OCI-LY7 (cell line): Measurements from ENCODE around the gene SGMS2. TPM values are rescaled to one million over a fixed set of nuclear protein-coding genes. Genes with fewer than 3 reads are reported as not detected.

Experiments
- BruUV-seq: library from RNA; stranded (reverse); fragments of 400-500 nt; replicated peaks from 2 replicates; lab custom pipeline; 2021; lab: Mats Ljungman, UMichigan
- CTCF ChIA-PET: fragments of 300-600 bp; sonication (Branson Sonifier 250); formaldehyde crosslinking; loops from one replicate; lab custom pipeline; 2022; ENCODE audit warnings: antibody characterized with exemption; ENCODE audit not compliant: unreplicated experiment; lab: Charles Lee
- POLR2A ChIA-PET: fragments of 300-600 bp; sonication (Branson Sonifier 250); formaldehyde crosslinking; loops from one replicate; lab custom pipeline; 2022; ENCODE audit warnings: antibody characterized with exemption; lab: Charles Lee
- DNase-seq: peaks from one replicate; pipeline ENCODE4 v3.0.0-alpha.2; 2015; ENCODE audit warnings: low spot score
- H2AFZ ChIP-seq: fragments of 200-600 bp; sonication (generic), shearing (Covaris generic); 2 replicates; pipeline ENCODE4 v1.6.1; 2014; ENCODE audit warnings: mild to moderate bottlenecking, antibody characterized with exemption, low read length, moderate library complexity
- H3K27ac ChIP-seq: fragments of 200-600 bp; sonication (generic); 2 replicates; pipeline ENCODE4 v1.5.1; 2014; ENCODE audit warnings: mixed run types, low read depth, mild to moderate bottlenecking, moderate library complexity, low read length, inconsistent platforms; ENCODE audit not compliant: poor library complexity, severe bottlenecking
- H3K36me3 ChIP-seq: fragments of 200-600 bp; sonication (generic); 2 replicates; pipeline ENCODE4 v1.6.1; 2014; ENCODE audit warnings: mild to moderate bottlenecking, antibody characterized with exemption, low read length, moderate library complexity, mixed read lengths; ENCODE audit not compliant: insufficient read depth
- H3K4me1 ChIP-seq: fragments of 200-600 bp; sonication (generic); 2 replicates; pipeline ENCODE4 v1.5.1; 2014; ENCODE audit warnings: mild to moderate bottlenecking, low read length; ENCODE audit not compliant: insufficient read depth, poor library complexity, severe bottlenecking
- H3K4me2 ChIP-seq: fragments of 200-600 bp; sonication (generic); 2 replicates; pipeline ENCODE4 v1.6.1; 2014; ENCODE audit warnings: mild to moderate bottlenecking, low read length
- H3K4me3 ChIP-seq: fragments of 200-600 bp; sonication (generic); 2 replicates; pipeline ENCODE4 v1.5.1; 2014; ENCODE audit warnings: mild to moderate bottlenecking, low read depth, low read length; ENCODE audit not compliant: poor library complexity, severe bottlenecking
- H3K79me2 ChIP-seq: fragments of 200-600 bp; sonication (generic); 2 replicates; pipeline ENCODE4 v1.6.1; 2016; ENCODE audit warnings: low read depth, mild to moderate bottlenecking, low read length, moderate library complexity, mixed read lengths; ENCODE audit not compliant: insufficient read depth
- H3K9me2 ChIP-seq: fragments of 200-600 bp; sonication (generic); 2 replicates; pipeline ENCODE4 v1.6.1; 2016; ENCODE audit warnings: mild to moderate bottlenecking, low read length, mixed read lengths; ENCODE audit not compliant: insufficient read depth
- H3K9me3 ChIP-seq: fragments of 200-600 bp; sonication (generic); 2 replicates; pipeline ENCODE4 v1.6.1; 2014; ENCODE audit warnings: mild to moderate bottlenecking, mixed run types, low read length, mixed read lengths
- H4K20me1 ChIP-seq: fragments of 200-600 bp; sonication (generic); 2 replicates; pipeline ENCODE4 v1.6.1; 2014; ENCODE audit warnings: mild to moderate bottlenecking, antibody characterized with exemption, low read length, moderate library complexity, mixed read lengths; ENCODE audit not compliant: insufficient read depth
- CTCF ChIP-seq: fragments of 200-600 bp; sonication (generic); conservative IDR thresholded peaks from 2 replicates; pipeline ENCODE4 v1.5.1; 2014; ENCODE audit warnings: mild to moderate bottlenecking, antibody characterized with exemption, low read length, moderate library complexity, mixed read lengths
- EZH2phosphoT487 ChIP-seq: fragments of 200-600 bp; sonication (generic); IDR thresholded peaks from 2 replicates; pipeline ENCODE4 v1.6.1; 2018; ENCODE audit warnings: low read depth, borderline replicate concordance, mild to moderate bottlenecking, mixed run types, antibody characterized with exemption, low read length, moderate library complexity, mixed read lengths
- intact Hi-C: fragments of 100-400 bp; cut with micrococcal nuclease; formaldehyde crosslinking; loops from one replicate; pipeline ENCODE4 v1.10.0; 2022; ENCODE audit not compliant: unreplicated experiment
- total RNA-seq, 2 experiments: library from RNA; depleted of rRNA in 1 of 2; stranded (reverse); fragments of >200 nt in 1 of 2; shearing (Covaris generic) in 1 of 2; gene quantifications; 2 replicates each; pipeline ENCODE4 v1.2.3, GENCODE V29; 2014 to 2022

SGMS2 gene
- total RNA-seq, 2 experiments from 2014 or later: not detected

GRCh38 chr4:107837317-107837716, 12.6 kb downstream of the SGMS2 start:
- Histone ChIP-seq H3K4me2 (no peak overlapping the region), H3K9me3 (no peaks in the 10 kb centered on the region), H4K20me1 (no peaks in the 10 kb centered on the region), H3K4me3 (no peak overlapping the region), H3K79me2 (no peaks in the 10 kb centered on the region), H3K36me3 (no peaks in the 10 kb centered on the region), H3K4me1 (no peaks in the 10 kb centered on the region), H3K9me2 (no peaks in the 10 kb centered on the region), H2AFZ (no peak overlapping the region), H3K27ac (no peak overlapping the region)
- POLR2A ChIA-PET: no interaction called here
- TF ChIP-seq EZH2phosphoT487: no peak
- no peak for TF ChIP-seq CTCF
- BruUV-seq: no TSS peak
- intact Hi-C loops: no loop called here
- no peak for DNase-seq
- CTCF ChIA-PET: no interaction called here

GRCh38 chr4:107837776-107838618, 13.3 kb downstream of the SGMS2 start:
- no peak for DNase-seq
- no peak for TF ChIP-seq EZH2phosphoT487
- Histone ChIP-seq H3K79me2 (no peaks in the 10 kb centered on the region), H2AFZ (no peak overlapping the region), H3K9me3 (no peaks in the 10 kb centered on the region), H3K9me2 (no peaks in the 10 kb centered on the region), H3K36me3 (no peaks in the 10 kb centered on the region), H4K20me1 (no peaks in the 10 kb centered on the region), H3K4me3 (no peak overlapping the region), H3K4me2 (no peak overlapping the region), H3K27ac (no peak overlapping the region), H3K4me1 (no peaks in the 10 kb centered on the region)
- CTCF ChIA-PET: no interaction called here
- POLR2A ChIA-PET: no interaction called here
- no TSS peak for BruUV-seq
- intact Hi-C loops: no loop called here

GRCh38 chr4:107838861-107839565, 14.3 kb downstream of the SGMS2 start:
- Histone ChIP-seq H3K36me3 (no peaks in the 10 kb centered on the region), H3K27ac (no peak overlapping the region), H3K4me1 (no peaks in the 10 kb centered on the region), H3K4me2 (no peak overlapping the region), H2AFZ (no peak overlapping the region), H4K20me1 (no peaks in the 10 kb centered on the region), H3K9me3 (no peaks in the 10 kb centered on the region), H3K9me2 (no peaks in the 10 kb centered on the region), H3K4me3 (no peak overlapping the region), H3K79me2 (no peaks in the 10 kb centered on the region)
- POLR2A ChIA-PET: no interaction called here
- TF ChIP-seq CTCF: no peak
- no peak for TF ChIP-seq EZH2phosphoT487
- intact Hi-C loops: no loop called here
- no peak for DNase-seq
- CTCF ChIA-PET: no interaction called here
- no TSS peak for BruUV-seq
